GF-D8 (cell line): ENCODE measurements around the gene MYO9A.
"Not testable (repeated sequence)": the region's sequence is repeated elsewhere in the genome, so short reads cannot be mapped to it uniquely, and the experiment has no call there.

Experiments used
- DNase-seq: peaks from one replicate; lab custom pipeline; 2025; lab: John Stamatoyannopoulos, UW

The MYO9A gene

GRCh38 chr15:72042865-72043264, 75.1 kb downstream of the MYO9A start:
- no peak for DNase-seq

- DNase-seq = no peak
These were observed 75.9 kb downstream of the MYO9A start for GRCh38 chr15:72042054-72042453.

- no peak for DNase-seq
These were observed 80.6 kb downstream of the MYO9A start for GRCh38 chr15:72037321-72037720.

- no peak for DNase-seq
These were observed 82.9 kb downstream of the MYO9A start for GRCh38 chr15:72034859-72035650.

GRCh38 chr15:72034351-72034750, 83.6 kb downstream of the MYO9A start:
- DNase-seq = no peak

GRCh38 chr15:72033711-72034110, 84.2 kb downstream of the MYO9A start:
- no peak for DNase-seq

GRCh38 chr15:72033285-72033684, 84.7 kb downstream of the MYO9A start:
- DNase-seq = no peak

- DNase-seq = no peak
These were observed 96.3 kb downstream of the MYO9A start for GRCh38 chr15:72021604-72022003.

GRCh38 chr15:72020799-72021198, 97.2 kb downstream of the MYO9A start:
- DNase-seq = no peak

- not testable (repeated sequence) for DNase-seq
These were observed 103.4 kb downstream of the MYO9A start for GRCh38 chr15:72014555-72014954.

- DNase-seq = no peak
These were observed 104.2 kb downstream of the MYO9A start for GRCh38 chr15:72013703-72014102.

GRCh38 chr15:72011302-72011942, 106.5 kb downstream of the MYO9A start:
- no peak for DNase-seq

- DNase-seq = no peak
These were observed 108.7 kb downstream of the MYO9A start for GRCh38 chr15:72009222-72009621.

GRCh38 chr15:72006382-72006781, 111.6 kb downstream of the MYO9A start:
- DNase-seq = no peak

GRCh38 chr15:72005483-72005882, 112.5 kb downstream of the MYO9A start:
- no peak for DNase-seq

- no peak for DNase-seq
These were observed 118.1 kb downstream of the MYO9A start for GRCh38 chr15:71999807-72000206.

- DNase-seq = not testable (repeated sequence)
These were observed 119.2 kb downstream of the MYO9A start for GRCh38 chr15:71998717-71999116.

GRCh38 chr15:71997691-71998090, 120.3 kb downstream of the MYO9A start:
- DNase-seq = no peak

GRCh38 chr15:71975816-71976150, 142.2 kb downstream of the MYO9A start:
- no peak for DNase-seq

GRCh38 chr15:71974211-71974610, 143.7 kb downstream of the MYO9A start:
- no peak for DNase-seq

GRCh38 chr15:71973366-71973765, 144.6 kb downstream of the MYO9A start:
- DNase-seq = no peak

- DNase-seq = no peak
These were observed 146.0 kb downstream of the MYO9A start for GRCh38 chr15:71971905-71972304.

GRCh38 chr15:71970435-71970834, 147.5 kb downstream of the MYO9A start:
- DNase-seq = no peak

GRCh38 chr15:71962537-71962936, 155.4 kb downstream of the MYO9A start:
- DNase-seq = no peak
